ENCODE measurements around the gene EGFR.
A peak's percentile ranks its signal among the peaks of the same experiment; 100 is the strongest.

Gene EGFR

GRCh38 chr7:55172161-55172560 is 153.3 kb downstream of the EGFR start:
- no peak for DNase-seq (ENCODE audit: low spot score)

DNA sequence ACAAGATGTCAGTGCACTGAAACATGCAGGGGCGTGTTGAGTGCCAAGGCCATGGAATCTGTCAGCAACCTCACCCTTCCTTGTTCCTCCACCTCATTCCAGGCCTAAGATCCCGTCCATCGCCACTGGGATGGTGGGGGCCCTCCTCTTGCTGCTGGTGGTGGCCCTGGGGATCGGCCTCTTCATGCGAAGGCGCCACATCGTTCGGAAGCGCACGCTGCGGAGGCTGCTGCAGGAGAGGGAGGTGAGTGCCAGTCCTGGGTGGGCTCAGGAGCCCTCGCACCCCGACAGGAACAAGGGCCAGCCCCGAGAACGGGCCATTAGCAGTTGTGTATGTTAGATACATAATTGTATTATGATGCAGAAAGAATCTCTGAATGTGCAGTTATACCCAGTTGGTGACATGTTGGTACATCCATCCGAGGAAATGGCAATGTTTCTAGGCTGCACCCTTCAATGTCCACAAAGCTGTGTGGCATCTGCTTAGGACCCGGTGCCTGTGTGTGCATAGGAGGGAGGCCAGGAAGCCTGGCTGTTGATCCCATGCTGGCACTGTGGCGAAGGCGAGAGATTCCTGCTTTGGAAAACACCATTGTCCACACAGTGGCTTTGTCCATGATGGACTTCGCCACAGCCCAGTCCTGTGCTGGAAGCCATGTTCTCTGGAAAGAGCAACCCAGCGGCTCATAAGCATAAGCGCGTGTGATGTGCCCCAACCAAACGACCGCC is 154.2 kb downstream of the EGFR start:
- no peak for DNase-seq (ENCODE audit: low spot score)

DNA sequence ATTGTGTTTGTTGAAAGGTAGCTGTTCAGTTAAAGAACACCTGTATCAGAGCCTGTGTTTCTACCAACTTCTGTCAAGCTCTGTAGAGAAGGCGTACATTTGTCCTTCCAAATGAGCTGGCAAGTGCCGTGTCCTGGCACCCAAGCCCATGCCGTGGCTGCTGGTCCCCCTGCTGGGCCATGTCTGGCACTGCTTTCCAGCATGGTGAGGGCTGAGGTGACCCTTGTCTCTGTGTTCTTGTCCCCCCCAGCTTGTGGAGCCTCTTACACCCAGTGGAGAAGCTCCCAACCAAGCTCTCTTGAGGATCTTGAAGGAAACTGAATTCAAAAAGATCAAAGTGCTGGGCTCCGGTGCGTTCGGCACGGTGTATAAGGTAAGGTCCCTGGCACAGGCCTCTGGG is 154.9 kb downstream of the EGFR start:
- DNase-seq (ENCODE audit: low spot score): no peak

DNA sequence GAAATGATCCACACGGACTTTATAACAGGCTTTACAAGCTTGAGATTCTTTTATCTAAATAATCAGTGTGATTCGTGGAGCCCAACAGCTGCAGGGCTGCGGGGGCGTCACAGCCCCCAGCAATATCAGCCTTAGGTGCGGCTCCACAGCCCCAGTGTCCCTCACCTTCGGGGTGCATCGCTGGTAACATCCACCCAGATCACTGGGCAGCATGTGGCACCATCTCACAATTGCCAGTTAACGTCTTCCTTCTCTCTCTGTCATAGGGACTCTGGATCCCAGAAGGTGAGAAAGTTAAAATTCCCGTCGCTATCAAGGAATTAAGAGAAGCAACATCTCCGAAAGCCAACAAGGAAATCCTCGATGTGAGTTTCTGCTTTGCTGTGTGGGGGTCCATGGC is 155.6 kb downstream of the EGFR start:
- no peak for DNase-seq (ENCODE audit: low spot score)

DNA sequence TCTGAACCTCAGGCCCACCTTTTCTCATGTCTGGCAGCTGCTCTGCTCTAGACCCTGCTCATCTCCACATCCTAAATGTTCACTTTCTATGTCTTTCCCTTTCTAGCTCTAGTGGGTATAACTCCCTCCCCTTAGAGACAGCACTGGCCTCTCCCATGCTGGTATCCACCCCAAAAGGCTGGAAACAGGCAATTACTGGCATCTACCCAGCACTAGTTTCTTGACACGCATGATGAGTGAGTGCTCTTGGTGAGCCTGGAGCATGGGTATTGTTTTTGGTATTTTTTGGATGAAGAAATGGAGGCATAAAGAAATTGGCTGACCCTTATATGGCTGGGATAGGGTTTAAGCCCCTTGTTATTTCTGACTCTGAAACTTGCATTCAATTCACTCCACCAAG is 156.0 kb downstream of the EGFR start:
- DNase-seq (ENCODE audit: low spot score): no peak

- DNase-seq (ENCODE audit: low spot score): no peak
These were observed 158.3 kb downstream of the EGFR start for GRCh38 chr7:55177068-55177530.

DNA sequence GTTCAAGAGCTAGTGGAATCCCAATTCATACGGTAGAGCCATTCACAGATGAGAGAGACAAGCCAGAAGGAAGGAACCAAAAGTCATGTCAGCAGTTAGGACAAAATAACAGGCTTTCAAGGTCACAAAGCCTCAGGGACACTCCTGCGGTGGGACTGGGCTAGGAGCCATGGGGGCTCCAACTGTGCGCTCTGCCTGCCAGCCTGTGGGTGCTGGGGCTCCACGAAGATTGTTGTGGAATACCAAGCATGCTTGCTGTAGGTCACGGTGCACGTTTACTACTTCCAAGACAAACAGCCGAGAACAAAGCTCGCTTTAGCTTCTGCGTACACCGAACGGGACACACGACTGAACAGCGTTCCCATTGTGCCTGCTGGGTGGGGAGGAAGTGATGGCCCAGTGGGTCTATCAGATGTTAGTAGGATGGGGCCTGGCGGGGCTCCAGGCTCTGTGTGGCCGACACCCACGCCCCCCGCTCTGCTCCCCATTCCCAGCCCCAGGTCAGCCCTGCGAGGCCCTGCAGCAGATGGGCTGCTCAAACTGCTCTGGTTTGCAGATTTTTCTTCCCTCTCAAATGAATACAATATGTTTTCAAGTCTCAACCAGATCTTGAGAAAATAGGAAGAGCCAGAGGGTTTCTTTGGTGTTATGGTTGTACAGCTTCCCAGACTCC is 158.9 kb downstream of the EGFR start:
- peak; percentile 73 for DNase-seq (ENCODE audit: low spot score)

DNA sequence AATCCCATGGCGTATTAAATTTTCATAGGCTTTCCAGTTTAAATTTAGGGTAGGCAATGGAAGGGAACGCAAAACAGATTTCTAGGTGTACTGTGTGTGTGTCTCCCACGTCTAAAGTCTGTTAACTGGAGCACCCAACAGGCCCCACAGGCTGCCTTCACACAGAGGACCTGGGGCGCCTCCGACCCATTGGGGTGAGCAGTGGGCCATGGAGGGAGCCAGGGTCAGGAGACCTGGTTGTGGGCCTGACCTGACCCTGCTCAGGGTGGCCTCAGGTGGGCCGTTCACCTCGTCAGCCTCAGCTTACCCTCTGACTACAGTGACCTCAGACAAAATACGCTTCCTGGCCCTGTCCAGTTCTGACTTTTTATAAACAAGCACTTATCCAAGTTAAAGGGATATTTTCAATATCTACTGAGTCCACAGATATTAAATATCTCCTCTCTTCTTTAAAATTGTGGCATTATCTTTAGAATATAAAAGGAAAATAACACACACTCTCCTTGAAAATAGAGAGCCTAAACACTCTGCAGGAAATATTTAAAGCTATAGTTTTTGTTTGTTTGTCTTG is 159.6 kb downstream of the EGFR start:
- DNase-seq (ENCODE audit: low spot score): no peak

GRCh38 chr7:55178863-55179773 is 160.3 kb downstream of the EGFR start:
- no peak for DNase-seq (ENCODE audit: low spot score)

DNA sequence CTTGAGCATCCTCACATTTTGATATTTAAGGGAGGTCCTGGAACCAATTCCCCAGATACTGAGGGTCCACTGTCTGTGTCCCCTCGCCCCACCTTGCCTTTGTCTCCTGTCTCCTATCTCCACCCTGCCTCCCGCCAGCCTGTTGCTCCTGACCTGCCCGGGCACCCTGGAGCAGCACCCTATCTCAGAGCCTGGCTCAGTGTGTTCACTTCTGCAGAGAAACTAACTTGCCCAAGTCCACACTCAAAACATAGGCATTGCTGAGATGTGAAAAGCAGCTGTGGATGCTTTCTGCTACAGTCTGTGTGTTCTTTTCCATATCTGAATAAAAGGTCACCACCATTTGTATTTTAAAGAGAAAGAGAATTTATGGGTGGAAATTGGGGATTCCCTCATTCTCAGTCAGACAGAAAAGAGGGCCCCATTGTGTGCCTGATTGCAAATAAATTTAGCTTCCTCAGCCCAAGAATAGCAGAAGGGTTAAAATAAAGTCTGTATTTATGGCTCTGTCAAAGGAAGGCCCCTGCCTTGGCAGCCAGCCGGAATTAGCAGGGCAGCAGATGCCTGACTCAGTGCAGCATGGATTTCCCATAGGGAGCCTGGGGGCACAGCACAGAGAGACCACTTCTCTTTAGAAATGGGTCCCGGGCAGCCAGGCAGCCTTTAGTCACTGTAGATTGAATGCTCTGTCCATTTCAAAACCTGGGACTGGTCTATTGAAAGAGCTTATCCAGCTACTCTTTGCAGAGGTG is 161.3 kb downstream of the EGFR start:
- DNase-seq (ENCODE audit: low spot score): no peak

- no peak for DNase-seq (ENCODE audit: low spot score)
These were observed 162.2 kb downstream of the EGFR start for GRCh38 chr7:55180963-55181542.

- DNase-seq (ENCODE audit: low spot score): no peak
These were observed 162.9 kb downstream of the EGFR start for GRCh38 chr7:55181762-55182161.

GRCh38 chr7:55183897-55184296 is 165.1 kb downstream of the EGFR start:
- no peak for DNase-seq (ENCODE audit: low spot score)

DNA sequence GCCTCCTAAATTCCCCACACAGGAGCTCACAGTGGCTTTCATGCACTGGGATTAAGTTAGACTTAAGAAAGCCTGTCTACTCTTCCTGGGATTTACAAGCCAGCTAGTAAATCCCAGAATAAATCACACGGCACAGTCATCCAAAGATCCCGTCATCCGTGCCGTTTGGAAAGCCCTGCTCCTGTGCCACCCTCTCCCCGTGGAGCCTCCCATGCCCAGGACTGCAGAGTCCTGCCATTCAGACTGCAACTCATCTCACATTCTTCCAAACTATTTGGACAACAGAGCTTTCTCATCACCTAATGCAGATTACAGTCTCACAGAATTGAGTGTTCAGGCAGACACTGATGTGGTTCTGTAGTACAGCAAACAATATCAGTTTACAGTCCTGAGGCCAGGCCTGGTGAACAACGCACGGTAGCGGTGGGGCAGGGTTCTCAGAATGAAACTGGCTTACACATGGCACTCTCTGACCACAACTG is 166.5 kb downstream of the EGFR start:
- no peak for DNase-seq (ENCODE audit: low spot score)

- no peak for DNase-seq (ENCODE audit: low spot score)
These were observed 167.3 kb downstream of the EGFR start for GRCh38 chr7:55185941-55186609.

DNA sequence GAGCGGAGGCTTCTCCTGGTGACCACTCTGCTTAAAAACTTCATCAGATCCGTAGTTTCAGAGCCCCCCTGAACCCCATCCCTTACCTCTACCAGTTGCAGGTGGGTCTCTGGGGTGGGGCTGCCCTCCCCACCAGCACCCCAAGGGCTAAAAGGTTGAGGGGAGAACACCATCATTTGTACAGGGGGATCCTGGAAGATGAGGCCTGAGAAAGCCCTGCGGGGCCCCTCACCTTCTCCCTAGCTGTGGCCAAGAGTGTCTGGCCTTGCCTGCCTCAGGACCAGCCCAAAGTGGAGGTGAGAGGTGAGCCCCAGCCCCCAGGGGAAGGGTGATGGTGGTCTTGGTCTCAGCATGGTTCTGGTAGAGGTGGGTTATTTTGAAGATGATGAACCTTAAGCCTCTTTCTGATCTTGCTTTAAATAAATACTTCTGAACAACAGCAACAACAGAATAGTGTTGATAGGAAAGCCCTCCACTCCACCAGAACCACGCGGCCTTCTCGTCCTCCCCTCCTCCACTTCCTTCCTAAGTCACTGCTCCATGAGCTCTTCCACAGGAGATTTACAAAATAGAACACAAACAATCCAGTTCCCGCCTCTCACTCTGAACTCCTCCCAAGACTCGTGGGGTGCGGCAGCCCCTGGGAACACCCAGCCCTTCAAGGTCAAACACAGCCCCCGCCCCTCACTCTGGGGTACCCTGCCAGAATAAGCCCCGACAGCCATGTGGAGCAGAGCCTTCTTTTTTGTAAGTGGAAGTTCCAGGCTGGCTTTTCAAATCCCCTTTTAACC is 169.1 kb downstream of the EGFR start:
- no peak for DNase-seq (ENCODE audit: low spot score)

DNA sequence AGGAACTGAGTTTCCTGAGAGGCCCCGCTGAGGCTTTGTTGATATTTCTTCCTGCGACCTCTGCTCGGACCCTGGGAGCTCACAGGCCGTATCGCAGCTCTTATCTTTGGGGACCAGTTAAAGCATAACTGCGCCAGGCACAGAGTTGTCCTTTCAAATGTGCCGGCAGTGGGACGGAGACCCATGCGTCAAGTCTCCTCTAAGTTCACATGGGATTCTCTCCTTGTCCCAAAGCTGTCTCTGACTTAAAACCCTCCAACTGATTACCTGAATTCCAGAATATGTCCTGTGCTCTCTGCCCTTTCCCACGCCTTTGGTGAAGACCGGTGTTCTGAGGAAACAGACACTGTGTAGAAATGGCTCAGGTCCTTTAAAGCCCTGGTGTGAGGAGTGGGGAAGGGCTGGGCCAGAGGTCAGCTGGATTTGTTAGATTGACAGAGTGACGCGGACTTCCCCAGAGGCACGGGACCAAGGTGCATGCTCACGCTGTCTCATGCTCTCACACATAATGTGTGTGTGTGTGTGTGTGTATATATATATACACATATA is 169.8 kb downstream of the EGFR start:
- no peak for DNase-seq (ENCODE audit: low spot score)

- DNase-seq (ENCODE audit: low spot score): no peak
These were observed 170.4 kb downstream of the EGFR start for GRCh38 chr7:55189146-55189766.

Measured in pons (tissue), 1 donor.